ENCODE data around the gene PSMA2. TPM values are rescaled to one million over a fixed set of nuclear protein-coding genes. Genes with fewer than 3 reads are reported as not detected.

PSMA2 gene
- polyA plus RNA-seq, 3 donors = 51.8 to 294 (median 283) TPM

GRCh38 chr7:42978496-42978895 lies 46.5 kb upstream of the PSMA2 start:
- H3K4me1 Mint-ChIP-seq = no peaks in the 10 kb centered on the region

GRCh38 chr7:42976371-42976770 lies 44.4 kb upstream of the PSMA2 start:
- Histone ChIP-seq H3K4me2 (replicated peaks; ENCODE audit: extremely low read depth, low read length, poor library complexity, severe bottlenecking) (no peak overlapping the region), H4K20me1 (ENCODE audit: insufficient read depth, low read length) (no peaks in the 10 kb centered on the region), H2AFZ (ENCODE audit: insufficient read depth, low read depth, low read length, poor library complexity, severe bottlenecking) (no peak overlapping the region), H3K36me3 (replicated peaks in 1 of 2; ENCODE audit: control insufficient read depth in 1 of 2, insufficient read depth in 2 of 2, low read length in 2 of 2) (no peaks in the 10 kb centered on the region), H3K79me2 (ENCODE audit: insufficient read depth, low read length) (no peaks in the 10 kb centered on the region), H3K27ac (ENCODE audit: low read depth in 1 of 2, low read length in 2 of 2) (no peak overlapping the region), H3K9me3 (replicated peaks in 1 of 2; ENCODE audit: control insufficient read depth in 1 of 2, insufficient read depth in 1 of 2, low read length in 2 of 2) (no peaks in the 10 kb centered on the region), H3K4me1 (ENCODE audit: control insufficient read depth in 1 of 2, insufficient read depth in 2 of 2, low read length in 2 of 2) (no peaks in the 10 kb centered on the region), H3K27me3 (ENCODE audit: control insufficient read depth in 2 of 2, insufficient read depth in 2 of 2, low read length in 2 of 2) (no peaks in the 10 kb centered on the region), H3K4me3 (replicated peaks in 1 of 3; ENCODE audit: low read depth in 2 of 3, low read length in 3 of 3) (no peak overlapping the region), H3K9ac (ENCODE audit: insufficient read depth, low read length, poor library complexity, severe bottlenecking) (no peak overlapping the region)
- no peaks in the 10 kb centered on the region for H3K4me1 Mint-ChIP-seq
- peaks cover 0 to 10% (median 3%) of the 10 kb centered on the region in 7 donors for H3K9me3 Mint-ChIP-seq
- peaks cover 0 to 6% (median 4%) of the 10 kb centered on the region in 3 donors for H3K27me3 Mint-ChIP-seq (ENCODE audit: low read depth in 3 of 3)
- no peaks in the 10 kb centered on the region for H3K36me3 Mint-ChIP-seq
- H3K4me3 Mint-ChIP-seq = no peak overlapping the region
- intact Hi-C loops (cut with micrococcal nuclease) = no loop called here
- WGBS (ENCODE audit: insufficient coverage) = 100% methylated on average over 1 of the region's 3 CpGs
- DNase-seq = no peak
- no peak for TF ChIP-seq CTCF (IDR thresholded peaks at IDR 0.05)
- H3K27ac Mint-ChIP-seq = no peak overlapping the region

More at GRCh38 chr7:42978496-42978895, 46.5 kb upstream of the PSMA2 start:
- H3K4me3 ChIP-seq (replicated peaks in 1 of 3; ENCODE audit: low read depth in 2 of 3, low read length in 3 of 3) = no peak overlapping the region
- H3K36me3 ChIP-seq (replicated peaks in 1 of 2; ENCODE audit: control insufficient read depth in 1 of 2, insufficient read depth in 2 of 2, low read length in 2 of 2) = no peaks in the 10 kb centered on the region
- H3K4me1 ChIP-seq (ENCODE audit: control insufficient read depth in 1 of 2, insufficient read depth in 2 of 2, low read length in 2 of 2) = no peaks in the 10 kb centered on the region
- no peaks in the 10 kb centered on the region for H3K9me3 ChIP-seq (replicated peaks in 1 of 2; ENCODE audit: control insufficient read depth in 1 of 2, insufficient read depth in 1 of 2, low read length in 2 of 2)
- TF ChIP-seq CTCF (IDR thresholded peaks at IDR 0.05) = no peak
- Mint-ChIP-seq H3K27me3 (ENCODE audit: low read depth in 3 of 3) (peaks cover 0 to 6% (median 4%) of the 10 kb centered on the region in 3 donors), H3K27ac (no peak overlapping the region), H3K4me3 (no peak overlapping the region), H3K36me3 (no peaks in the 10 kb centered on the region), H3K9me3 (peaks cover 0 to 7% (median 3%) of the 10 kb centered on the region in 7 donors)
- no peak overlapping the region for H3K9ac ChIP-seq (ENCODE audit: insufficient read depth, low read length, poor library complexity, severe bottlenecking)
- no peak overlapping the region for H3K27ac ChIP-seq (ENCODE audit: low read depth in 1 of 2, low read length in 2 of 2)
- DNase-seq = no peak
- no peaks in the 10 kb centered on the region for H4K20me1 ChIP-seq (ENCODE audit: insufficient read depth, low read length)
- intact Hi-C loops (cut with micrococcal nuclease) = no loop called here
- no peak overlapping the region for H3K4me2 ChIP-seq (replicated peaks; ENCODE audit: extremely low read depth, low read length, poor library complexity, severe bottlenecking)
- H3K79me2 ChIP-seq (ENCODE audit: insufficient read depth, low read length) = no peaks in the 10 kb centered on the region
- no peaks in the 10 kb centered on the region for H3K27me3 ChIP-seq (ENCODE audit: control insufficient read depth in 2 of 2, insufficient read depth in 2 of 2, low read length in 2 of 2)
- H2AFZ ChIP-seq (ENCODE audit: insufficient read depth, low read depth, low read length, poor library complexity, severe bottlenecking) = no peak overlapping the region
